ENCODE data around the gene GLRX3.

The GLRX3 gene

DNA sequence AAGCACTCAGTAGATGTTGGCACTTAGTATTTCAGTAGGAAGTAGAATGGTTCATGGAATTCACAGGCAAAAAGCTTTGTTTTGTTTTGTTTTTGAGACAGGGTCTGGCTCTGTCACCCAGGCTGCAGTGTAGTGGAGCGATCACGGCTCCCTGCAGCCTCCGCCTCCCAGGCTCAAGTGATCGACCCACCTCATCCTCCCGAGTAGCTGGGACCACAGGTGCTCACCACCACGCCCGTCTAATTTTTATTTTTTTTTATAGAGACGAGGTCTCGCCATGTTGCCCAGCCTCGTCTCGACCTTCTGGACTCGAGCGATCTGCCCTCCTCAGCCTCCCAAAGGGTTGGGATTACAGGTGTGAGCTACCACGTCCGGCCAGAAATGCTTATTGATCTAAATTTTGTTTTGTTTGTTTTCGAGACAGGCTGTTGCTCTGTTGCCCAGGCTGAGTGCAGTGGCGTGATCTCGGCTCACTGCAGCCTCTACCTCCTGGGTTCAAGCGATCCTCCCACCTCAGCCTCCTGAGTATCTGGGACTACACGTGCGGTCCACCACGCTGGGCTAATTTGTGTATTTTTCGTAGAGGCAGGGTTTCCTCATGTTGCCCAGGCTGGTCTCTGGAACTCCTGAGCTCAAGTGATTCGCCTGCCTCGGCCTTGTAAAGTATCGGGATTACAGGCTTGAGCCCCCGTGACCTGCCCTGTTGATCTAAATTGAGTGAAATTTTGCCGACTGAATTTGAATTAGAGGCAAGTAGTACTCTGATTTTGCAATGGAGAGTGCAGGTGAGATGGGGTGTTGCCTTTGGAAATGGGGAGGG, 1.7 kb downstream of the GLRX3 start:
- no peak for DNase-seq

DNA sequence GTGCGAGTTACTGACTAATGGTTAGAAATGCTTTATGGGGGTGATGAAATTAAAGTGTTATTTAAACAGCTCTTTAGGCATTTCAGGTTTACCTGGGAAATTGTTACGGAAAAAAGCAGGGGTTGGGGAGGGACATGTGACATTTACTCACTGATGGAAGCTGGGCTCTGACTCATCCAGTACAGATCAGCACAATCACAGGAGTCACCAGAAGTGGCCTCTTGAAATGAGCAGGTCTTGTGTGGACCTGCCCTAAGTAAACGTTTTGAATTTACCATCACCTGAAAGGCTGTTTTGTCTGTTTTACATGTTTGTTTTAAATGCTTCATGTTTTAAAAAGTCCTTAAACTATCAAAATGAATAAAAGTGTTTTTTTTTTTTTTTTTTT, 2.3 kb downstream of the GLRX3 start:
- DNase-seq: no peak

DNA sequence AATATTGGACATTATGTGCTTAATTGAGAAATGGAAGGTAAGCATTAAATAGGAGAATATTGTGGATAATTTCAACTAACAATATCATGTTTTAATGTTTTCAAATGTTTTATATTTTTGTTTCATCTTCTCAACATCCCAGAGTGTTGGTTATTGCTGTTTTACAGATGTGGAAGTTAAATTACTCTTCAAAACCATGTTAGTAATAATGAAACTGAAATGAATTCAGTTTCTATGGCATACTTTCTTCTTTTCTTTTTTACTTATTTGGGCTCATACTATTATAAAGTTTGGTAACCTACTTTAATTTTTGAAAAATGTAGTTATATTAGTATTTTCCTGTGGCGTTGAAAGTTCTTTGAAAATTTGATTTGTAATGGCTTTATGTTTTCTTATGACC, 4.2 kb downstream of the GLRX3 start:
- no peak for DNase-seq

DNA sequence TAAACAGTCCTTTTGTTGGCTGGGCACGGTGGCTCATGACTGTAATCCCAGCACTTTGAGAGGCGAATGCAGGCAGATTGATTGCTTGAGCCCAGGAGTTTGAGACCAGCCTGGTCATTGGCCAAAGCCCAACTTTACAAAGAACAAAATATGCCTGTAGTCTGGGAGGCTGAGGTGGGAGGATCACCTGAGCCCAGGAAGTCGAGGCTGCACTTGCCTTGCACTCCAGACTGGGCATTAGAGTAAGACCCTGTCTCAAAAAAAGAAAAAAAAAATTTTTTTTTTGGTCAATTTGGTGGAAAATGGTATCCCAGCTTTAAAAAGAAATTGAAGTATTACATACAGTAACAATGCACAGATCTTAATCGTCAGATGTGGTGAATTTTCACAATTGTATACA, 4.8 kb downstream of the GLRX3 start:
- DNase-seq: no peak

DNA sequence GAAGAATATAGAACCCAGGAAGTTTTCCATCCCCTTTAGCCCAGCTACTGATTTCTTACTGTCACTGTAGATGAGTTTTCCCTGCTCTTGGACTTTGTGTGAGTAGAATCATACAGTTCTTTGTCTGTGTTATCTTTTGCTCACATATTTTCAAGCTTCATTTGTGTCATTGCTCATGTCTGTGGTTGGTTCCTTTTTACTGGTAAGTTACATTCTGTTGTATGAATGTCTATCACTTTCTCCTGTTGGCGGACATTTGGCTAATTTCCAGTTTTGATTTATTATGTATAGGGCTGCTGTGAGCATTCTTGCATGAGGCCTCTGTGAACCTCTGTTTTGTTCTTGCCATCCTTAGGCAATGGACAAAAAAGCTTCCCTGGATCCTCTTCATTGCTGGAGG, 5.3 kb downstream of the GLRX3 start:
- no peak for DNase-seq

DNA sequence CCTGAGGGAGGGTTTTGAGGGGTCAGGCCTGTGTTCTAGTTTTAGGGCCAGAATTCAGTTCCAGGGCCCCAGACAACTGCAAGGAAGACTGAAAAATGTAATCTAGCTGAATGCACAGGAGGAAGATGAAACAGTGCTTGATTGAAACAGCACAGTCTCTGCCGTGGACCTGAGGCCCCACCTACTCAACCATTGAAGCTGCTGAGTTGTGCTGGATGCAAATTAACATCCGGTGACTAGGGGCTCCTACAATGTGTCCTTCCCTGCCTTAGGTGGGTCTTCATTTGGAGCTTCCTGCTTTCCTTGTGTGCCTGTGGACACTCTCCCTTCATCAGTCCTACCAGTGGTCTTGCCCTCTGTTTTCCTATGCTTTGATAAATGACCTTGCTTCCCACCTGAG, 5.7 kb downstream of the GLRX3 start:
- DNase-seq: no peak

DNA sequence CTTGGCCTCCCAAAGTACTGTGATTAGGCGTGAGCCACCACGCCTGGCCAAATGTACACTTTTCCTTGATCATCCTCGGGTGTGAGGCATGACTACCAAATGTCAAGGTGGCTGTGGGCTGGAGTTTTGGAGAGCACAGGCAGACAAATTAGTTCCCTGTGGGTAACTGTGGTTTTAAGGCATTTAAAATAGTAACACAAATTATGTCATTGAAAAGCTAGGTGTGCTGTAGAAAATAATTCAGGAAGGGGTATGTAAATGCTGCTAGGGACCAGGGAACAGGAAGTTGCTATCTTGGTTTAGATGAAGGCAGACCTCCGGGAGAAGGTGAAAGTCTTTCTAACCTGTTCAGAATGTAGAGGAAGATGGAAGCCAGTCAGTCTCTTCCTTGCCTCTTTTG, 9.9 kb downstream of the GLRX3 start:
- DNase-seq: no peak

DNA sequence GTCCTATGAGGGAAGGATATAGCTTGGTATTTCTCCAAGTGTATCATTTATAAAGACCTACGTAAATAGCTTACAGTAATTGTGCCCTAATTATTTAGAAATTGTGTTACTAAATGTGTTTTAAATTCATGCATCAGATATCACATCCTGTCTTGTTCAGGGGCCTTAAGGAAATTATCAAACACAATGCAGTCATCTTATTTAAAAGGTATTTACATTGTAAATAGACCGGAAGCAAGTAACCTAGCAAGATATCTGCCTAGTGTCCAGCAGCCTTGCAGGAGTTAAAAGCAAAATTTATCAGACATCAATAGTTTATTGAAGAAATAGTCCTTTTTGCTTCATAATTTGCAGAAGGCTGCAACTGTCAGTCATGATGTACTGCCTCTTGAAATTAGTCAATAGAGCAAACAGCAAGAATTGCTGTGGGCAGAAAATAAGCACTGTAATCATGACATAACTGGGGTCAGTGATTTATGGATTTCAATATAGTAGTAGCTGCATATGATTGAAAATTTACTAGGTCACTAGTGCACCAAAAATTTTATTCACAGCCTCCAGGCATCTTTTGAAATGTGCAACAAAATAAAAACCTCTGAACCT, 23.1 kb downstream of the GLRX3 start:
- no peak for DNase-seq

DNA sequence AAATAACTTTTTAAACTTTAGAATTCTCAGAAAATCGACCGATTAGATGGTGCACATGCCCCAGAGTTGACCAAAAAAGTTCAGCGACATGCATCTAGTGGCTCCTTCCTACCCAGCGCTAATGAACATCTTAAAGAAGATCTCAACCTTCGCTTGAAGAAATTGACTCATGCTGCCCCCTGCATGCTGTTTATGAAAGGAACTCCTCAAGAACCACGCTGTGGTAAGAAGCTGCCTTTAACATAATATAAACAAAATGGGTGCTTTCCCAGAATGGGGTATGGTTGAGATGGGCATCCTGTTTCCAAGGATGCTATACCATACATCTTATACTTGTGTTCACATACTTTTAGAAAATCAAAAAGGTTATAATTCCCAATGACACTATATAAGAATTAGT, 24.6 kb downstream of the GLRX3 start:
- peak; percentile 20 for DNase-seq

DNA sequence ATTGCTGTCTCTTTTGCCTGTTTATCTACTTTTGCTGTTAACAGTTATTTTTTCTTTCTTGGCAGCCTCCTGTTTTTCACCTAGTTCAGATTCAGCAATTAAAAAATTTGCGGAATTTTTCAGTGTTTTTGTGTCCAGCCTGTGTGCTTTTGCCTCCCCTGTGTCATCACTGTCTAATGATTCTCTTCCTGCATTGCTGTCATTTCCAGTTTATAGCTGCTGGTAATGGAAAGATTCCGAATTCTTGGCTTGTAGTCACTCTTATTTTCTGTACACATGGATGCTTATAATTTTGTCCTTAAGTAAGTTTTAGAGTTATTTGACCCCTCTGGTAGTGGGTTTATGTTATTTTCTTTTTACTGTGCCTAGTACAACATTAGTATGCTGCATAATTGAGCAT, 25.1 kb downstream of the GLRX3 start:
- no peak for DNase-seq

DNA sequence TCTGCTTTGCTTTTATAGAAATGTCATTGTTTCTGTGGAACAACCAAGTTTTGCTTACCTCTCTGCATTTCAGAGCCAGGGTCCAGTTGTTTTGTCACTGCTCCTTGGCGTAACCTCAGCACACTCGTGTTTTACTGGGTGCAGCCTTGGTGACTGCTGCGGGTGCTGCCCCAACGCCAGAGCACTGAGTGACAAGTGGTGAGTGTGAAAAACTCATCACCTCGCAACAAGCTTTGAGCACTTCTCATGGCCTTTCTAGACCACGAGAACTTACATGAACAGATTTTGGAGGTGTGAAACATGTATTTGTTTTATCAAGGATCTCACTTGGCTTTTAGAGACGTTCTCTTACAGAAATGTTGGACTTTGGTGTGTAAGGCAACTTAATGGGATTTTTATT, 31.0 kb downstream of the GLRX3 start:
- DNase-seq: no peak

DNA sequence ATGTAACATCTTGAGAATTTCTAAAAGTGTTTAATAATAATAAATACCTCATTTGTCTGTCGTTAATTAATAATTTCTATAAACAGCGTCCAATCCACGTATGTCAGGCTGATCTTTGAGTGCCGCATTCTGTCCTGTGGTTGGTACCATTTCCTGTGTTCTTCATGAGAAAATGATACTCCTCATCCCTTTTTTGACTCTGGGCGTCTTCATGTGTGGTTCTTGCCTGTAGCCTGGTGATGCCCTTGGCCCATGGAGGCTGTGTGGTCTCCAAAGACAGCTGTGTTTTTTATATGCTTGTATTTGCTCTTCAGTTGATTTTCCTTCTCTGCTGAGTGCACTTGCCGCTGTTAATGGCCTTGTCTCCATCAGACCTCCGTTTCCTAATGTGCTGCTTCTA, 31.5 kb downstream of the GLRX3 start:
- DNase-seq: no peak

DNA sequence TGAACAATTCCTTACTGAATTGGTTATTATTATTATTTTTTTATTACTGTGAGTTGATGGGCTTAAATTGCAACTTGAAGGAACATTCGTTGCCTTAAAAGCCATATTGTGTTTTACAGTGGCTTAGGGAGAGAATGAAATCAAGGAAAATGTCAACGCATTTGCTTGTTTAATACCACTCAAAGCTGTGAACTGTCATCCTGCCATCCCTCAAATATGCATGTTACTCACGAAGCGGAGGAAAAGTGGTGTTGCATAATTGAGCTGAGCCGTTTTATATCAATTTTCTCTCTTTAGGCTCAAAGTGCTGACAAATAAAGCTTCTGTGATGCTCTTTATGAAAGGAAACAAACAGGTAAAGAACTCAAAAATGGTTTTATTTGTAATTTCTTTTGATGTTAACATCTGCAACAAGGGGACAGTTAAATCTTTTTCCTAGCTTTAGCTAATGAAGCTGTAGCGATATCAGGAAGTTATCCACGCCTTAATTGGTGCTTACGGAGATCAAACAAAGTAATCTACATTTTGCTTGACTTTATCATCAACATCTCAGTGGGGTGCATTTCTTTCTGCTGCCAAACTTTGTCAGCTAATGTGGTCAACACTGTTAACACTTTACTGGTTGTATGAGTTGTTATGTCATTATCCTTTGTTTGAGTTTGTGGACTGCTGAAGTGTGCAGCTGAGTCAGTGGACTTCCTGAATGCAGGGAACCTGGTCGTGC, 33.1 kb downstream of the GLRX3 start:
- DNase-seq: no peak

DNA sequence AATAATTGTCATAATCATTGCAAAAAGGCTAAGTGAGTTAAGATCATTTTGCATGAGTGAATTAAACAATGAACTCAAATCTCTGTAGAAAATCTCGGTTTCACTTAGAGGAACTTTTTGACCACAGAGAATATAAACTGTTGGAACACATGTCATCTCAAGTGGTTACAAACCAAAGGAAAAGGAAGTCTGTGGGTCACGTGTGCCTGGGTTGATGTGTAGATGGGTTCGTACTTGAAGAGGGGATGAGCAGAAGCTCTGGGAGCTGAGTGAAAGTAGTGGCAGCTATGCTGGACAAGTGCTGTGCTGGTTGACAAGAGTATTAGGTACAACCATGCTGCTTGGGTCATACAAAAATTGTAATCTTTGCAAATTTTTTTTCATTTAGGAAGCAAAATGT, 35.0 kb downstream of the GLRX3 start:
- DNase-seq: peak; percentile 45

DNA sequence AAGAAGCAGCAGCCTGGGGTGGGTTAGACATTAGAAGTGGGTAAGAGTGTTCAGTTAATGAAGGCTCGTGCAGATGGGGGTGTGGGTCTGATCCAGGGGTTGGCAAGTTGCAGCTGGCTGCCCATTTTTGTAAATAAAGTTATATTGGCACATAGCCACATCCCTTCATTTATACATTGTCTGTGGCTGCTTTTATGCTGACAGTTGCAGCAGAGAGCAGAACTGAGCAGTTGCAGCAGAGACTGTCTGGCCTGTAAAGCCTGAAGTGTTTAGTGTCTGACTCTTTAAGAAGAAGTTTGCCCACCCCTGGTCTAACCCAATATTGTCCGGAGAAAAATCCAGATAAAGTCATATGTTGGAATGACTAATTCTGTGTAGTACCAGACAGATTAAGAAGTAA, 38.1 kb downstream of the GLRX3 start:
- DNase-seq: no peak

DNA sequence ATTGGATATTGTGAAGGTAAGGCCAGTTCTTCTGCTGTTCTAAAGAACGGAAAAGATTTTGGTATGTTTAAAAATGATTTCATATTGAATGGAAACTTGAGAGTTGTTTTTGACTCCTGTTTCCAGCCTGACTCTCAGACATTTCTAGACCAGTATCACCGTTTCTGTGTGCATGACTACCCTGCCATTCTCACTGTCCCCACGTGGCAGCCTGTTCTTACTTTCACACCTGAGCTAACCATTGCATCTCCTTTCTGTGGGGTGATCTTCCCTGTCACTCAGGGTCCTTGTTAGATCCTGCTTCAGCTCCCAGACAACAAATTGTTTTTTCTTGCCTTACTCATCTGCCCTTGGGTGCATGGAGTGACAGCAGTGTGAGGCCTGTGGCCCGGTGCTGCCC, 38.9 kb downstream of the GLRX3 start:
- no peak for DNase-seq

DNA sequence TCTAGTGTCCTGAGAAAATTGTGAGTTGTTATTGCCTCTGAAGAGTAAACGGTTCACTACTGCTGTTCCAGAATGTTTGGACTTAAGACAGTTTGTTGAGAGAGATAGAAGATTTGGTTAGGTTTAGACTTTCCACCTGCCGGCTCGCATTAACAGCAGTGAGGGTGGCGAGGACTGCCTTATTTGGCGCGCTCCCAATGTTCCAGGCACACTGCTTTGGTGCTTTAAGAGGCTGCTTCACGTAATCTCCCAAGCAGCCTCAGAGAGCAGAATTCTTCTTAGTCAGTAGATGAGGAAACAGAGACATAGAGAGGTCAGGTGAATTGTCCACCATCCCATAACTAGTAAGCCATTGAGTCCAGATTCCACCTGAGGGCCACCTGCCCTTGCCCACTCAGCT, 41.1 kb downstream of the GLRX3 start:
- DNase-seq: no peak

DNA sequence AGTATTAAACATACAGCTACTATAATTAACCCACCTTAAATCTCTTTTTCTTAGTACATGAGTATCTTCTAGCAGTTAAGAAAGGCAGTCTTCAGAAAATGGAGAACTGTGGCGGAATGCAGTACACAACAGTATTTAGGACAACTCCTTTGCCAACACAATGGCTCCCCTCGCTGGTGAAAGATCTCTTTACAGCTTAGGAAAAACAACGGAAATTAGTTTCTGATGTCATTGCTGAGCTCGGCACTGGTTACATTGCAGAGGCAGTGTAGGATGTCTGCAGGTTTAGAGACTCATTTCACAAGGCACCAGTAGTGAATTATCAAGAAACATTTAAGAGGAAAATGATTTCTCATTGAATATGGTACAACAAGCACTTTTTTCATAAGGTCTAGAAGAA, 43.4 kb downstream of the GLRX3 start:
- peak; percentile 59 for DNase-seq

DNA sequence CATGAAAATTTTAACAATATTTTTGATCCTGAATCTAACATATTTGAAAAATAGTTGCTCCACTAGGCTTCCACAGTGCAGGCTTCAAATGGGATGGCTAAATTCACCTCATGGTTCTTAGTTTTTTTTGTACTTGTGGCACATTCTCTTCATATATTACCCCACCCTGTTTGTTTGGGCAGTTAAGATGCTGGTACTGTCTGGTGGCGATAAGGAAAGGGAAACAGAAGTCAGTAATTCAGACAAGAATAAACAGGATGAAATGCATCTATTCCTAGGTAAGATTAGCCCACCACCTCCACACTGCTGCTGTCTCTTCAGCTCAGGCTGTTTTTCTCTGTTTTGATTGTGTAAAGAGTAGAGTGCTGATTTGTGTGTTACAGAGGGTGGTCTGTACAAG, 44.2 kb downstream of the GLRX3 start:
- no peak for DNase-seq

DNA sequence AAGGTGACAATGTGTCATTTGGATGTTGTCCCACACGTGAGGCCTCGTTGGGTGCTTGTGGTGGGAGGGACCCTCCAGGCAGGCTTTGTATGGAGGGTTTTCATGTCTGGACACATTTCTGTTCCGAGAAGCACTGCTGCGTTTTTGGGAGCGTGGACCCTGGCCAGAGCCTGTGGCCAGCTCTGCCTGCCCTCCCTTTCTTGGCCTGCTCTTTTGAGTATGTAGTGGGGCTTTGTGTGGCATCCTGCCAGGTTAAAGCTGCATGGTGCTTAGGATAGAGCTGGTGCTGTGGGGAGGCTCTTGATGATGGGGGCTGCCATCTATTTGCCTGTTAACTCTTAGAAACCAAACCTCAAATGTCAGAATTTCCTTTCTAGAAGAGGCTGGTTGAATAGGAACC, 45.7 kb downstream of the GLRX3 start:
- no peak for DNase-seq

DNA sequence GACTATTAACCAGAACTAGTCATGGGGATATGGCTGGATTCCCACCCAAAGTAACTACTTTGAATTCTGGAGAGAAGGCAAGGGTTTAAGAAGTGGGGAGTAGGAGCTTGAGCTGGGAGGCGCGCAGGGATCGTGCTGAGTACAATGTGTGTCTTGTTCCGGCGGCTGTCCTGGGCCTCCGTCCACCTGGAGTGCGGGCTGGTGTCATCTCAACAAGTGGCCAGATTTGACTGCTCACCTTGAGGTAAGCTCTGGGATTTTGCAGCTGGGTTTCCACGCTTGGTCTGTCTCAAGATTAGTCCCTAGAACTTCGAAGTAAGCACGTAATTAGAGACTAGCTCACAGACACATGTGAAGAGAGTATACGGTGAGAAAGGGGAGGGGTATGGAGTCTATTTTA, 49.4 kb downstream of the GLRX3 start:
- DNase-seq: no peak

DNA sequence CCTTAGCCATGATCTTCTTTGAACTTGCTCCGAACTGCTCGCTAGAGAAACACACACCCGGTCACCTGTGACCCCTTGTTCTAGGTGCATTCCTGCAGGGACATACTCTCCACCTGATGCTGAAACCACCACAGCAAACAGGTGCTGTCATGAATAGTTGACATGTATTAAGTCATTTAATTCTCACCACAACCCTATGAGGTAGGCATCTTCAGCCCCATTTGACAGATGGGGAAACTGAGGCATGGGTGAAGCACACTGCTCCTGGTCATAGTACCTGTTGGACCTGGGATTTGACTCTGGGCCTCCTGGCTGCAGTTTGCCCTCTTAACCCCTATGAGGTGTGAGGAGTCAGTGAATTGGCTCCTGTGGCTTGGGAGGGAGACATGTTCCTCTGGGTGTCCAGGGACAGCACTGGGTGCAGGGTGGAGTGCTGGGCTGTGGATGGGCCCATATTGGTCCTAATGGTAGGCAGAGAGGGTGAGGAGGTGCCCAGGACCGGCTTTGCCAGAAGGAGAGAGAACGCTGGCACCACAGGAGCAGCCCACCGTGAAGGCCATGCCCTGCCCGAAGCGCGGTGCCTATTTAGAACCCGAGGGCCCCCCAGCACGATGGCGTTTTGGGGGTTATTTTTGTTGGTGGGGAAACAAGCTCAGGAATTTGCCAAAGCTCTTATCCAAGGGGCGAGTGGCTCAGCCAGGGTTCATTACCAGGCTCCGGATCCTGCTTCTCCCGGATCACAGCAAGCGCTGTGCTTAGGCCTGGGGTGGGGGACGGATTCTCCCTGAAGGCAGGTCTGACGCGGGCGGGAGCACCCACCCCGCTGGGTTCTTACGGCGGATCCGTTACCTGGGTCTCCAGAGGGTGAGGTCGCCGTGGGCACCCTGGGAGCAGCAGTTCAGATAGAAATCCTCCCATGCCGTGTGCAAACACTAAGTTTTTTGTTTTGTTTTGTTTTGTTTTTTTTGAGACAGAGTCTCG, 52.3 kb downstream of the GLRX3 start:
- DNase-seq: no peak

DNA sequence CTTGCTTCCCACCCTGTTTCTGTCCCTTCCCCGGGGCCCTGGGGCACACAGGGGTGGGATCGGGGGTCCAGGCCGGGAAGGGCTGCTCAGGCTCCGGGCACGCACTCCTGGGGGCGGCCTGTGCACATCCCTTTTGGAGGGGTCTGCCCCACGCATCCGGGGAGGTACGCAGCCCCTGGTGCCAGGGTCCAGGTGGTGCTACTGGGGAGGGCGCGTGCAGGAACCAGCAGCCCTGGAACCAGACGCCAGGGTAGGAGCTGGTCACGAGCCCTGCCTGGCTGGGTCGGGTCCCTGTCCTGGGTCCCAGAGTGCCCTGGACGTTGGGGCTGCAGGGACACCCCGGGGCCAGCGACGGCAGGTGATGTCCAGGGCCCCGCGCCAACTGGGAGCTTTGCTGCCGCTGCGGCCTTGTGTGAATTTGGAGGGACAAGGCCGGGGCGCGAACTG, 53.4 kb downstream of the GLRX3 start:
- DNase-seq: no peak
